HEK293 (cell line): ENCODE measurements around the gene TUT4.

Experiments
- CTCF ChIA-PET: fragments of 350-600 bp; formaldehyde crosslinking; extraction: SDS; loops from one replicate; lab custom pipeline; 2021; ENCODE audit warnings: antibody characterized with exemption; lab: Yijun Ruan, JAX
- POLR2A ChIA-PET: fragments of 300-600 bp; formaldehyde crosslinking; extraction: SDS; loops from one replicate; lab custom pipeline; 2020; ENCODE audit warnings: antibody characterized with exemption, inconsistent platforms; lab: Yijun Ruan, JAX
- H3K27ac ChIP-seq: fragments of 200-500 bp; sonication (Bioruptor generic); 2 replicates; pipeline ENCODE4 v1.5.1; 2014; ENCODE audit warnings: low read depth, low read length, control low read depth, inconsistent platforms; ENCODE audit errors: extremely low read depth
- H3K36me3 ChIP-seq, 2 experiments: fragments of 200-500 bp in 1 of 2; sonication (Bioruptor generic) in 1 of 2; 1 replicate in 1 of 2; 2 replicates in 1 of 2; pipeline ENCODE4 v1.5.1; 2014 to 2017; ENCODE audit warnings: inconsistent platforms in 2 of 2, low read length in 2 of 2; ENCODE audit not compliant: control insufficient read depth in 2 of 2, insufficient read depth in 1 of 2
- H3K4me1 ChIP-seq: fragments of 200-500 bp; sonication (Bioruptor generic); 2 replicates; pipeline ENCODE4 v1.5.1; 2014; ENCODE audit warnings: mild to moderate bottlenecking, low read length, inconsistent platforms; ENCODE audit not compliant: control insufficient read depth, insufficient read depth
- H3K4me3 ChIP-seq: 2 replicates; pipeline ENCODE4 v1.5.1; 2011; ENCODE audit warnings: low read depth, mild to moderate bottlenecking, control low read depth, low read length, moderate library complexity
- H3K9me3 ChIP-seq: fragments of 200-500 bp; sonication (Bioruptor generic); 2 replicates; pipeline ENCODE4 v1.5.1; 2014; ENCODE audit warnings: low read depth, low read length, inconsistent platforms; ENCODE audit not compliant: control insufficient read depth, insufficient read depth
- MEIS1 ChIP-seq: sonication (generic); formaldehyde crosslinking; IDR thresholded peaks from 2 replicates; pipeline ENCODE4 v1.8.1; 2022; ENCODE audit warnings: missing genetic modification reagents, mild to moderate bottlenecking, borderline replicate concordance
- OVOL3 ChIP-seq: fragments of 450-650 bp; formaldehyde crosslinking; IDR thresholded peaks from 2 replicates; pipeline ENCODE4 v1.5.1; 2016; ENCODE audit warnings: missing biosample characterization, missing genetic modification characterization
- ZFP69B ChIP-seq: fragments of 450-650 bp; formaldehyde crosslinking; IDR thresholded peaks from 2 replicates; pipeline ENCODE4 v1.5.1; 2016; ENCODE audit warnings: missing biosample characterization, missing genetic modification characterization
- ZNF146 ChIP-seq: fragments of 450-650 bp; formaldehyde crosslinking; IDR thresholded peaks from 2 replicates; pipeline ENCODE4 v1.5.1; 2016; ENCODE audit warnings: missing biosample characterization, missing genetic modification characterization
- ZNF394 ChIP-seq: fragments of 450-650 bp; formaldehyde crosslinking; IDR thresholded peaks from 2 replicates; pipeline ENCODE4 v1.5.1; 2016; ENCODE audit warnings: missing biosample characterization, missing genetic modification characterization, mild to moderate bottlenecking, moderate library complexity, borderline replicate concordance
- ZNF514 ChIP-seq: fragments of 450-650 bp; formaldehyde crosslinking; IDR thresholded peaks from 2 replicates; pipeline ENCODE4 v1.5.1; 2016; ENCODE audit warnings: missing biosample characterization, missing genetic modification characterization
- ZNF555 ChIP-seq: fragments of 450-650 bp; formaldehyde crosslinking; conservative IDR thresholded peaks from 2 replicates; pipeline ENCODE4 v1.5.1; 2017; ENCODE audit warnings: missing biosample characterization, mild to moderate bottlenecking, missing genetic modification characterization, inconsistent platforms
- ZNF677 ChIP-seq: fragments of 450-650 bp; IDR thresholded peaks from 2 replicates; pipeline ENCODE4 v1.5.0; 2018; ENCODE audit warnings: missing biosample characterization, mild to moderate bottlenecking, missing genetic modification characterization, moderate library complexity
- TF ChIP-seq, protein P1 (sequence below): fragments of 450-650 bp; formaldehyde crosslinking; IDR thresholded peaks from 2 replicates; pipeline ENCODE4 v1.5.1; 2016; ENCODE audit warnings: missing biosample characterization, missing genetic modification characterization
- TF ChIP-seq, protein P2 (sequence below): IDR thresholded peaks from 2 replicates; pipeline ENCODE4 v1.6.1; 2011; ENCODE audit warnings: mild to moderate bottlenecking, low read depth, low read length, borderline replicate concordance
- TF ChIP-seq, protein P3 (sequence below): fragments of 450-650 bp; formaldehyde crosslinking; optimal IDR thresholded peaks from 2 replicates; pipeline ENCODE3; 2016; ENCODE audit warnings: missing biosample characterization, mild to moderate bottlenecking, missing genetic modification characterization
- TF ChIP-seq, protein P4 (sequence below): fragments of 450-650 bp; formaldehyde crosslinking; IDR thresholded peaks from 2 replicates; pipeline ENCODE4 v1.5.1; 2016; ENCODE audit warnings: missing biosample characterization, missing genetic modification characterization
- TF ChIP-seq, protein P5 (sequence below): fragments of 450-650 bp; formaldehyde crosslinking; IDR thresholded peaks from 2 replicates; pipeline ENCODE4 v1.5.1; 2016; ENCODE audit warnings: missing biosample characterization, missing genetic modification characterization

The TUT4 gene

DNA sequence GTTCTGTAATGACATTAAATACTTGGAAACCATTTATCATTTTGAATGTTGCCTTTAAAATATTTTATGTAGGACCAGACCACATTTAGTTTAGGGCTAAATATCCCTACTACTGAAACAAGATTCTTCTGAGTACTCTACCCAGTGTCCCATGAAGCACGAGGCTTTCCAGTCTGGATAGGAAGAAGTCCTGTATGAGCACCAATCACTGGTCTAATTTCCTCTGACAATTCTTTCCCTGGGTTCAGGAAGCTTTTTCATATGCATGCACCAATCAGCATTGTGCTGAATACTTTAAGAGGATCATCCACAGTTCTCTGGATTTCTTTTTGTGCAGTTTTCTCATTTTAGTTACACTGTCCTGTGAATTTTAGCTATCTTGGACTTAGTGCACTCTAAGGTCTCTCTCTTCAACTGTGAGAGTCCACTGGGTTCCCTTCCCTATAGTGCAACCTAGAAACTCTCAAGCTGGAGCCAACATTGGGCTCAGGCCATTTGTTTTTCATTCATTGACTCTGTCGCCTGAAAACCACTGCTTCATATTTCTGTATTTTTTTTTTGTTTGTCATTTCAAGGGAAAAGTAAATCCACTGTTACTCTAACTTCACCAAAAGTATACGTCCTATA lies 45.9 kb downstream of the TUT4 start (continued):
- TF ChIP-seq, protein P1, sequence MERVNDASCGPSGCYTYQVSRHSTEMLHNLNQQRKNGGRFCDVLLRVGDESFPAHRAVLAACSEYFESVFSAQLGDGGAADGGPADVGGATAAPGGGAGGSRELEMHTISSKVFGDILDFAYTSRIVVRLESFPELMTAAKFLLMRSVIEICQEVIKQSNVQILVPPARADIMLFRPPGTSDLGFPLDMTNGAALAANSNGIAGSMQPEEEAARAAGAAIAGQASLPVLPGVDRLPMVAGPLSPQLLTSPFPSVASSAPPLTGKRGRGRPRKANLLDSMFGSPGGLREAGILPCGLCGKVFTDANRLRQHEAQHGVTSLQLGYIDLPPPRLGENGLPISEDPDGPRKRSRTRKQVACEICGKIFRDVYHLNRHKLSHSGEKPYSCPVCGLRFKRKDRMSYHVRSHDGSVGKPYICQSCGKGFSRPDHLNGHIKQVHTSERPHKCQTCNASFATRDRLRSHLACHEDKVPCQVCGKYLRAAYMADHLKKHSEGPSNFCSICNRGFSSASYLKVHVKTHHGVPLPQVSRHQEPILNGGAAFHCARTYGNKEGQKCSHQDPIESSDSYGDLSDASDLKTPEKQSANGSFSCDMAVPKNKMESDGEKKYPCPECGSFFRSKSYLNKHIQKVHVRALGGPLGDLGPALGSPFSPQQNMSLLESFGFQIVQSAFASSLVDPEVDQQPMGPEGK (tag by site-specific recombination): no peak
- TF ChIP-seq ZNF394 (no peak), ZNF514 (tag by site-specific recombination) (no peak)
- TF ChIP-seq, protein P2, sequence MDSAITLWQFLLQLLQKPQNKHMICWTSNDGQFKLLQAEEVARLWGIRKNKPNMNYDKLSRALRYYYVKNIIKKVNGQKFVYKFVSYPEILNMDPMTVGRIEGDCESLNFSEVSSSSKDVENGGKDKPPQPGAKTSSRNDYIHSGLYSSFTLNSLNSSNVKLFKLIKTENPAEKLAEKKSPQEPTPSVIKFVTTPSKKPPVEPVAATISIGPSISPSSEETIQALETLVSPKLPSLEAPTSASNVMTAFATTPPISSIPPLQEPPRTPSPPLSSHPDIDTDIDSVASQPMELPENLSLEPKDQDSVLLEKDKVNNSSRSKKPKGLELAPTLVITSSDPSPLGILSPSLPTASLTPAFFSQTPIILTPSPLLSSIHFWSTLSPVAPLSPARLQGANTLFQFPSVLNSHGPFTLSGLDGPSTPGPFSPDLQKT: no peak
- TF ChIP-seq, protein P3, sequence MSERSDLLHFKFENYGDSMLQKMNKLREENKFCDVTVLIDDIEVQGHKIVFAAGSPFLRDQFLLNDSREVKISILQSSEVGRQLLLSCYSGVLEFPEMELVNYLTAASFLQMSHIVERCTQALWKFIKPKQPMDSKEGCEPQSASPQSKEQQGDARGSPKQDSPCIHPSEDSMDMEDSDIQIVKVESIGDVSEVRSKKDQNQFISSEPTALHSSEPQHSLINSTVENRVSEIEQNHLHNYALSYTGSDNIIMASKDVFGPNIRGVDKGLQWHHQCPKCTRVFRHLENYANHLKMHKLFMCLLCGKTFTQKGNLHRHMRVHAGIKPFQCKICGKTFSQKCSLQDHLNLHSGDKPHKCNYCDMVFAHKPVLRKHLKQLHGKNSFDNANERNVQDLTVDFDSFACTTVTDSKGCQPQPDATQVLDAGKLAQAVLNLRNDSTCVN (tag by site-specific recombination): no peak

DNA sequence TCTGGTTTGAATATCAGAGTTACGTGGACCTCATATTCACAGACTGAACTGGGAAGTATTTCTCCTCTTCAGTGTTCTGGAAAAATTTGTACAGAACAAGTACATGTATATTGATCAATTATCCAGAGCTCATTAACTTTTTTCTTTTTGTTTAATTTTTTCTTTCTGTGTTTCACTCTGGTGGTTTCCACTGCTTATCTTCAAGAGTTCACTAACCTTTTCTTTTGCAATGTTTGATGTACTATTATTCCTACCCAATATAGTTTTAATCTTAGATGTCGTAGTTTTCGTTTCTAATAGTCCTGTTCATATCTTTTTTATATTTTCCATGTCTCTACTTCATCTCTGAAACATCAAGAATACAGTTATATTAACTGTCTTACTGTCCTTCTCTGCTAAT lies 46.5 kb downstream of the TUT4 start:
- Histone ChIP-seq H3K9me3 (no peaks in the 10 kb centered on the region), H3K36me3 (peaks cover 11 to 31% of the 10 kb centered on the region in 2 experiments), H3K27ac (no peak overlapping the region)
- CTCF ChIA-PET: interaction anchor here (0.6 kb wide), 1 partner anchor 16 kb away, joined by 3 read pairs; no protein-coding TSS in a partner anchor
- POLR2A ChIA-PET: no interaction called here
- TF ChIP-seq MEIS1 (CRISPR knock-in tag) (no peak), ZNF555 (tag by site-specific recombination) (no peak), OVOL3 (tag by site-specific recombination) (no peak), ZFP69B (tag by site-specific recombination) (no peak)
- TF ChIP-seq, all 188 proteins: peak for 0
- H3K4me3 ChIP-seq: no peak overlapping the region
- H3K4me1 ChIP-seq: no peaks in the 10 kb centered on the region

DNA sequence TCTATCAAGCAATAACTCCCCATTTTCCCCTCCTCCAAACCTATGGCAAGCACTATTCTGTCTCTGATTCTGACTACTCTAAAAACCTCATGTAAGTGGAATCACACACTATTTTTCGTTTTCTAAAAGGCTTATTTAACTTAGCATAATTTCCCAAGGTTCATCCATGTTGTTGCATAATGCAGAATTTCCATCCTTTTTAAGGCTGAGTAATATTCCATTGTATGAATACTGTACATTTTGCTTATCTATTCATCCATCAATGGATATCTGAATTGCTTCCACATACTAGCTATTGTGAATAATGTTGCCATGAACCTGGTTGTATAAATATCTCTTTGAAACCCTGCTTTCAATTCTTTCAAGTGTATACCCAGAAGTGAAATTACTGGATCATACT lies 48.2 kb downstream of the TUT4 start:
- Histone ChIP-seq H3K4me1 (no peaks in the 10 kb centered on the region), H3K4me3 (no peak overlapping the region), H3K9me3 (no peaks in the 10 kb centered on the region), H3K36me3 (peaks cover 8 to 27% of the 10 kb centered on the region in 2 experiments), H3K27ac (no peak overlapping the region)
- CTCF ChIA-PET: interaction anchor here (1.2 kb wide), 1 partner anchor 13 kb away, joined by 3 read pairs; no protein-coding TSS in a partner anchor
- TF ChIP-seq, protein P4, sequence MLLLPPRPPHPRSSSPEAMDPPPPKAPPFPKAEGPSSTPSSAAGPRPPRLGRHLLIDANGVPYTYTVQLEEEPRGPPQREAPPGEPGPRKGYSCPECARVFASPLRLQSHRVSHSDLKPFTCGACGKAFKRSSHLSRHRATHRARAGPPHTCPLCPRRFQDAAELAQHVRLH: 0 out of 2 replicates have a peak, but pooled peaks have one; percentile 18
- TF ChIP-seq ZNF146 (tag by site-specific recombination) (peak; percentile 95), ZNF677 (tag by site-specific recombination) (no peak)
- TF ChIP-seq, protein P5, sequence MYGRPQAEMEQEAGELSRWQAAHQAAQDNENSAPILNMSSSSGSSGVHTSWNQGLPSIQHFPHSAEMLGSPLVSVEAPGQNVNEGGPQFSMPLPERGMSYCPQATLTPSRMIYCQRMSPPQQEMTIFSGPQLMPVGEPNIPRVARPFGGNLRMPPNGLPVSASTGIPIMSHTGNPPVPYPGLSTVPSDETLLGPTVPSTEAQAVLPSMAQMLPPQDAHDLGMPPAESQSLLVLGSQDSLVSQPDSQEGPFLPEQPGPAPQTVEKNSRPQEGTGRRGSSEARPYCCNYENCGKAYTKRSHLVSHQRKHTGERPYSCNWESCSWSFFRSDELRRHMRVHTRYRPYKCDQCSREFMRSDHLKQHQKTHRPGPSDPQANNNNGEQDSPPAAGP (tag by site-specific recombination): no peak
- POLR2A ChIA-PET: interaction anchor here (0.6 kb wide), 1 partner anchor 449 kb away, joined by 3 read pairs; no protein-coding TSS in a partner anchor
